ENCODE measurements around the gene IMMP1L. TPM values are rescaled to one million over a fixed set of nuclear protein-coding genes. Genes with fewer than 3 reads are reported as not detected.

IMMP1L gene
- total RNA-seq, 1 donor from 2014 or later, result 7.2 TPM

- no peak for DNase-seq (ENCODE audit: low read depth, low spot score)
Observed at GRCh38 chr11:31477528-31478222, 31.7 kb downstream of the IMMP1L start.

GRCh38 chr11:31474083-31474482, 35.3 kb downstream of the IMMP1L start:
- DNase-seq (ENCODE audit: low read depth, low spot score), result no peak

- DNase-seq (ENCODE audit: low read depth, low spot score), result no peak
Observed at GRCh38 chr11:31464436-31464835, 45.0 kb downstream of the IMMP1L start.

- DNase-seq (ENCODE audit: low read depth, low spot score), result no peak
Observed at GRCh38 chr11:31455177-31455576, 54.2 kb downstream of the IMMP1L start.

- no peak for DNase-seq (ENCODE audit: low read depth, low spot score)
Observed at GRCh38 chr11:31450841-31451240, 58.6 kb downstream of the IMMP1L start.

GRCh38 chr11:31449040-31449439, 60.4 kb downstream of the IMMP1L start:
- no peak for DNase-seq (ENCODE audit: low read depth, low spot score)

- no peak for DNase-seq (ENCODE audit: low read depth, low spot score)
Observed at GRCh38 chr11:31445621-31446020, 63.8 kb downstream of the IMMP1L start.

GRCh38 chr11:31443802-31444201, 65.6 kb downstream of the IMMP1L start:
- DNase-seq (ENCODE audit: low read depth, low spot score), result no peak

GRCh38 chr11:31442086-31442485, 67.3 kb downstream of the IMMP1L start:
- DNase-seq (ENCODE audit: low read depth, low spot score), result no peak

GRCh38 chr11:31441296-31441695, 68.1 kb downstream of the IMMP1L start:
- no peak for DNase-seq (ENCODE audit: low read depth, low spot score)

- DNase-seq (ENCODE audit: low read depth, low spot score), result no peak
Observed at GRCh38 chr11:31437742-31438435, 71.5 kb downstream of the IMMP1L start.

GRCh38 chr11:31433851-31434250, 75.6 kb downstream of the IMMP1L start:
- no peak for DNase-seq (ENCODE audit: low read depth, low spot score)

GRCh38 chr11:31424652-31425051, 84.8 kb downstream of the IMMP1L start:
- DNase-seq (ENCODE audit: low read depth, low spot score), result no peak

- no peak for DNase-seq (ENCODE audit: low read depth, low spot score)
Observed at GRCh38 chr11:31422703-31423102, 86.7 kb downstream of the IMMP1L start.

GRCh38 chr11:31421820-31422219, 87.6 kb downstream of the IMMP1L start:
- DNase-seq (ENCODE audit: low read depth, low spot score), result no peak

- DNase-seq (ENCODE audit: low read depth, low spot score), result no peak
Observed at GRCh38 chr11:31419669-31420068, 89.8 kb downstream of the IMMP1L start.

GRCh38 chr11:31419138-31419537, 90.3 kb downstream of the IMMP1L start:
- DNase-seq (ENCODE audit: low read depth, low spot score), result no peak

GRCh38 chr11:31417816-31418215, 91.6 kb downstream of the IMMP1L start:
- no peak for DNase-seq (ENCODE audit: low read depth, low spot score)

- no peak for DNase-seq (ENCODE audit: low read depth, low spot score)
Observed at GRCh38 chr11:31417357-31417756, 92.1 kb downstream of the IMMP1L start.

GRCh38 chr11:31415435-31415834, 94.0 kb downstream of the IMMP1L start:
- DNase-seq (ENCODE audit: low read depth, low spot score), result no peak

GRCh38 chr11:31414338-31414737, 95.1 kb downstream of the IMMP1L start:
- no peak for DNase-seq (ENCODE audit: low read depth, low spot score)

- no peak for DNase-seq (ENCODE audit: low read depth, low spot score)
Observed at GRCh38 chr11:31412946-31413345, 96.5 kb downstream of the IMMP1L start.

- no peak for DNase-seq (ENCODE audit: low read depth, low spot score)
Observed at GRCh38 chr11:31408201-31408600, 101.2 kb downstream of the IMMP1L start.

All from pulmonary artery endothelial cell (primary cell).